ENCODE data around the gene TAF6L. TPM values are rescaled to one million over a fixed set of nuclear protein-coding genes. Genes with fewer than 3 reads are reported as not detected.

The TAF6L gene
- polyA plus RNA-seq, 1 donor from 2014 or later = 55.2 TPM

- TF ChIP-seq EP300 (conservative IDR thresholded peaks at IDR 0.05; ENCODE audit: poor library complexity, severe bottlenecking) (no peak), SMC3 (conservative IDR thresholded peaks at IDR 0.05; ENCODE audit: poor library complexity) (no peak)
These were observed 18.0 kb upstream of the TAF6L start (continued) for GRCh38 chr11:62752994-62753735.

- peak within 1 kb of the TSS; percentile 74 for H3K4me3 ChIP-seq (ENCODE audit: low read length)
- H3K9me2 ChIP-seq (ENCODE audit: insufficient read depth, low read length) = no peaks in the 10 kb centered on the region
- H3K9me3 ChIP-seq (ENCODE audit: low read length) = no peaks in the 10 kb centered on the region
- peak within 1 kb of the TSS; percentile 96 for H2AFZ ChIP-seq (ENCODE audit: low read depth, low read length)
- peak within 1 kb of the TSS; percentile 95 for H3K27ac ChIP-seq (ENCODE audit: low read length)
- peaks cover 5% of the 10 kb centered on the region for H3K79me2 ChIP-seq (replicated peaks; ENCODE audit: insufficient read depth, low read length)
- H3F3A ChIP-seq (ENCODE audit: insufficient read depth, low read length, poor library complexity, severe bottlenecking) = no peaks in the 10 kb centered on the region
- no peak within 1 kb of the TSS for H3K4me2 ChIP-seq (ENCODE audit: low read length)
- H3K27me3 ChIP-seq (ENCODE audit: insufficient read depth, low read depth, low read length) = no peaks in the 10 kb centered on the region
- H4K20me1 ChIP-seq (ENCODE audit: insufficient read depth) = no peaks in the 10 kb centered on the region
- no peaks in the 10 kb centered on the region for H3K36me3 ChIP-seq (ENCODE audit: insufficient read depth, low read length)
- TF ChIP-seq REST (IDR thresholded peaks at IDR 0.05; ENCODE audit: borderline replicate concordance) (peak; percentile 77), SMC3 (conservative IDR thresholded peaks at IDR 0.05; ENCODE audit: poor library complexity) (peak; percentile 24), EP300 (conservative IDR thresholded peaks at IDR 0.05; ENCODE audit: poor library complexity, severe bottlenecking) (no peak), MXI1 (conservative IDR thresholded peaks at IDR 0.05; ENCODE audit: poor library complexity, severe bottlenecking) (peak; percentile 73), CTCF (IDR thresholded peaks at IDR 0.05; ENCODE audit: poor library complexity, severe bottlenecking) (peak; percentile 39), TAF1 (IDR thresholded peaks at IDR 0.05; ENCODE audit: low read depth) (no peak), EZH2 (IDR thresholded peaks at IDR 0.05; ENCODE audit: borderline replicate concordance, insufficient read depth, low read length, poor library complexity, severe bottlenecking) (no peak), POLR2AphosphoS5 (IDR thresholded peaks at IDR 0.05) (peak; percentile 90), RAD21 (conservative IDR thresholded peaks at IDR 0.05) (no peak)
- H3K9ac ChIP-seq (ENCODE audit: low read length) = peak within 1 kb of the TSS; percentile 92
These were observed 17.2 kb upstream of the TAF6L start, which contains the start of gene ZBTB3 for GRCh38 chr11:62753736-62754603. TSS of gene ZBTB3 (minus strand) at chr11:62754160. CDS start at chr11:62753664, 496 bp downstream.

Measured in neural cell (in vitro differentiated cells).